IMR-90 (cell line): ENCODE results near the gene KYAT1. TPM values are rescaled to one million over a fixed set of nuclear protein-coding genes. Genes with fewer than 3 reads are reported as not detected.
A peak's percentile ranks its signal among the peaks of the same experiment; 100 is the strongest.

Source experiments
- ATAC-seq: fragments of 200-7000 bp; cut with Tn5 transposase; 2 replicates; pipeline ENCODE4 v1.9.1; 2020; ENCODE audit warnings: low read depth, mild to moderate bottlenecking, moderate library complexity
- BruUV-seq: library from RNA; stranded (reverse); fragments of 400-500 nt; replicated peaks from 2 replicates; lab custom pipeline; 2021; lab: Mats Ljungman, UMichigan
- CTCF ChIA-PET: fragments of 300-600 bp; formaldehyde crosslinking; extraction: SDS; loops from one replicate; lab custom pipeline; 2021; ENCODE audit warnings: antibody characterized with exemption; lab: Yijun Ruan, JAX
- POLR2A ChIA-PET: fragments of 300-600 bp; sonication (Branson Sonifier 250); formaldehyde crosslinking; loops from one replicate; lab custom pipeline; 2022; ENCODE audit warnings: antibody characterized with exemption; ENCODE audit not compliant: unreplicated experiment; lab: Charles Lee
- DNase-seq: peaks from one replicate; pipeline ENCODE4 v3.0.0; 2013
- H2AFZ ChIP-seq: replicated peaks from 2 replicates; pipeline ENCODE3; 2013; ENCODE audit warnings: low read length, mild to moderate bottlenecking; ENCODE audit not compliant: poor library complexity
- H2AK5ac ChIP-seq: 2 replicates; pipeline ENCODE4 v1.6.1; 2013; ENCODE audit warnings: low read depth, low read length, inconsistent platforms
- H2AK9ac ChIP-seq: replicated peaks from 2 replicates; pipeline ENCODE3; 2013; ENCODE audit warnings: mild to moderate bottlenecking, low read depth, low read length, moderate library complexity; ENCODE audit not compliant: poor library complexity
- H2BK120ac ChIP-seq: 2 replicates; pipeline ENCODE4 v1.6.1; 2013; ENCODE audit warnings: low read depth, low read length, inconsistent platforms
- H2BK15ac ChIP-seq: 3 replicates; pipeline ENCODE4 v1.6.1; 2013; ENCODE audit warnings: low read depth, low read length, inconsistent platforms
- H2BK20ac ChIP-seq: 2 replicates; pipeline ENCODE4 v1.6.1; 2013; ENCODE audit warnings: low read depth, mild to moderate bottlenecking, inconsistent platforms, low read length, moderate library complexity
- H2BK5ac ChIP-seq: 2 replicates; pipeline ENCODE4 v1.6.1; 2013; ENCODE audit warnings: mild to moderate bottlenecking, low read depth, low read length, inconsistent platforms; ENCODE audit not compliant: poor library complexity, severe bottlenecking
- H3K14ac ChIP-seq: replicated peaks from 2 replicates; pipeline ENCODE4 v1.6.1; 2013; ENCODE audit warnings: low read depth, low read length, inconsistent platforms
- H3K18ac ChIP-seq: 2 replicates; pipeline ENCODE4 v1.6.1; 2013; ENCODE audit warnings: low read depth, low read length, control low read depth
- H3K23ac ChIP-seq: 2 replicates; pipeline ENCODE4 v1.6.1; 2013; ENCODE audit warnings: low read depth, low read length, inconsistent platforms
- H3K27ac ChIP-seq: 2 replicates; pipeline ENCODE4 v1.5.1; 2013; ENCODE audit warnings: mild to moderate bottlenecking, control low read depth, low read length; ENCODE audit not compliant: insufficient read depth
- H3K27me3 ChIP-seq: 2 replicates; pipeline ENCODE4 v1.6.1; 2013; ENCODE audit warnings: low read length; ENCODE audit not compliant: control insufficient read depth, insufficient read depth
- H3K36me3 ChIP-seq: 2 replicates; pipeline ENCODE4 v1.6.1; 2013; ENCODE audit warnings: low read length, mixed read lengths; ENCODE audit not compliant: control insufficient read depth, insufficient read depth
- H3K4ac ChIP-seq: 2 replicates; pipeline ENCODE4 v1.6.1; 2013; ENCODE audit warnings: low read depth, low read length, inconsistent platforms
- H3K4me1 ChIP-seq: 2 replicates; pipeline ENCODE4 v1.6.1; 2013; ENCODE audit warnings: low read length, mixed read lengths; ENCODE audit not compliant: control insufficient read depth, insufficient read depth
- H3K4me2 ChIP-seq: 2 replicates; pipeline ENCODE4 v1.6.1; 2013; ENCODE audit warnings: low read depth, mild to moderate bottlenecking, control low read depth, low read length, moderate library complexity
- H3K4me3 ChIP-seq: 2 replicates; pipeline ENCODE4 v1.5.1; 2013; ENCODE audit warnings: low read depth, mild to moderate bottlenecking, control low read depth, low read length, moderate library complexity; ENCODE audit not compliant: insufficient read depth
- H3K56ac ChIP-seq: 2 replicates; pipeline ENCODE4 v1.6.1; 2013; ENCODE audit warnings: low read length, inconsistent platforms; ENCODE audit not compliant: insufficient read depth; ENCODE audit errors: extremely low read depth
- H3K79me1 ChIP-seq, 2 experiments: 2 replicates each; pipeline ENCODE4 v1.6.1; 2013; ENCODE audit warnings: low read length in 2 of 2, inconsistent platforms in 1 of 2, low read depth in 1 of 2
- H3K9ac ChIP-seq: 2 replicates; pipeline ENCODE4 v1.6.1; 2013; ENCODE audit warnings: low read depth, low read length, control low read depth
- H3K9me1 ChIP-seq: 2 replicates; pipeline ENCODE4 v1.6.1; 2013; ENCODE audit warnings: low read length, inconsistent platforms; ENCODE audit not compliant: insufficient read depth
- H3K9me3 ChIP-seq: 2 replicates; pipeline ENCODE4 v1.6.1; 2013; ENCODE audit warnings: low read length; ENCODE audit not compliant: control insufficient read depth, insufficient read depth
- H4K20me1 ChIP-seq: 2 replicates; pipeline ENCODE4 v1.6.1; 2013; ENCODE audit warnings: low read length, inconsistent platforms; ENCODE audit not compliant: insufficient read depth
- H4K5ac ChIP-seq: 2 replicates; pipeline ENCODE4 v1.6.1; 2013; ENCODE audit warnings: mild to moderate bottlenecking, low read depth, low read length, control low read depth
- H4K8ac ChIP-seq, 2 experiments: 2 replicates each; pipeline ENCODE4 v1.6.1; 2013; ENCODE audit warnings: low read depth in 2 of 2, low read length in 2 of 2, control low read depth in 1 of 2, inconsistent platforms in 1 of 2
- H4K91ac ChIP-seq: 2 replicates; pipeline ENCODE4 v1.6.1; 2013; ENCODE audit warnings: low read depth, low read length, inconsistent platforms; ENCODE audit not compliant: insufficient read depth
- BHLHE40 ChIP-seq: fragments of 150-350 bp; IDR thresholded peaks from 2 replicates; pipeline ENCODE4 v1.6.1; 2016; ENCODE audit warnings: mild to moderate bottlenecking, low read depth, low read length
- CEBPB ChIP-seq: IDR thresholded peaks from 2 replicates; pipeline ENCODE4 v1.6.1; 2012; ENCODE audit warnings: low read depth, low read length, improper control_type of control experiment
- CHD1 ChIP-seq: IDR thresholded peaks from 2 replicates; pipeline ENCODE4 v1.6.1; 2012; ENCODE audit warnings: low read depth, low read length, improper control_type of control experiment
- FOS ChIP-seq: fragments of 150-350 bp; IDR thresholded peaks from 2 replicates; pipeline ENCODE4 v1.6.1; 2016; ENCODE audit warnings: low read depth, low read length
- MAFK ChIP-seq: IDR thresholded peaks from 2 replicates; pipeline ENCODE4 v1.6.1; 2012; ENCODE audit warnings: low read depth, low read length, improper control_type of control experiment
- MAZ ChIP-seq: IDR thresholded peaks from 2 replicates; pipeline ENCODE4 v1.6.1; 2012; ENCODE audit warnings: low read depth, mild to moderate bottlenecking, low read length, improper control_type of control experiment, moderate library complexity, borderline replicate concordance
- MXI1 ChIP-seq: IDR thresholded peaks from 2 replicates; pipeline ENCODE4 v1.6.1; 2012; ENCODE audit warnings: low read depth, mild to moderate bottlenecking, low read length, moderate library complexity, borderline replicate concordance
- NFE2L2 ChIP-seq: fragments of 150-350 bp; IDR thresholded peaks from 2 replicates; pipeline ENCODE4 v1.6.1; 2016; ENCODE audit warnings: low read depth, mild to moderate bottlenecking, low read length
- POLR2A ChIP-seq: IDR thresholded peaks from 2 replicates; pipeline ENCODE4 v1.6.1; 2012; ENCODE audit warnings: mild to moderate bottlenecking, low read depth, low read length
- RAD21 ChIP-seq: IDR thresholded peaks from 2 replicates; pipeline ENCODE4 v1.6.1; 2012; ENCODE audit warnings: low read length, improper control_type of control experiment
- RCOR1 ChIP-seq: IDR thresholded peaks from 2 replicates; pipeline ENCODE4 v1.6.1; 2012; ENCODE audit warnings: mild to moderate bottlenecking, low read length, improper control_type of control experiment; ENCODE audit not compliant: insufficient replicate concordance
- RFX5 ChIP-seq: IDR thresholded peaks from 2 replicates; pipeline ENCODE4 v1.8.0; 2012; ENCODE audit warnings: low read depth, mild to moderate bottlenecking, low read length, moderate library complexity
- SMC3 ChIP-seq: fragments of 150-350 bp; IDR thresholded peaks from 2 replicates; pipeline ENCODE4 v1.6.1; 2016; ENCODE audit warnings: low read depth, mild to moderate bottlenecking, antibody characterized with exemption, low read length, moderate library complexity
- WGBS, 2 experiments: methylation state at CpG; one replicate each; pipeline versions ENCODE4 v1.1.5 to v1.1.7; 2013; ENCODE audit warnings: missing lambda C conversion rate in 2 of 2; ENCODE audit not compliant: insufficient read length in 1 of 2; ENCODE audit errors: extremely low coverage in 2 of 2; 5-methylcytosine and 5-hydroxymethylcytosine counted together
- dilution Hi-C: fragments of 300-500 bp; cut with HindIII; formaldehyde crosslinking; loops from one replicate; pipeline ENCODE4 v1.14.3; 2018; ENCODE audit warnings: low sequenced_read_pairs; ENCODE audit not compliant: unreplicated experiment
- in situ Hi-C: fragments of 300-500 bp; cut with MboI; formaldehyde crosslinking; loops from 3 replicates; pipeline ENCODE4 v1.14.3; 2019; ENCODE audit warnings: low sequenced_read_pairs, inconsistent platforms, mixed read lengths
- intact Hi-C: fragments of 100-400 bp; cut with micrococcal nuclease; formaldehyde crosslinking; loops from 2 replicates; pipeline ENCODE4 v1.10.0; 2022
- polyA plus RNA-seq, 3 experiments: library from polyadenylated mRNA; depleted of rRNA; stranded (reverse); fragments of >200 nt; gene quantifications; 2 replicates each; pipeline ENCODE4 v1.2.3, GENCODE V29; 2012; ENCODE audit warnings: low replicate concordance in 1 of 3
- total RNA-seq: library from RNA; depleted of rRNA; stranded (reverse); fragments of >200 nt; gene quantifications from 2 replicates; pipeline ENCODE4 v1.2.3, GENCODE V29; 2012
- TF ChIP-seq, protein P1 (sequence below): conservative IDR thresholded peaks from 2 replicates; pipeline ENCODE4 v1.5.1; 2012; ENCODE audit warnings: mild to moderate bottlenecking, low read depth, low read length, improper control_type of control experiment
- TF ChIP-seq, protein P2 (sequence below): fragments of 150-350 bp; IDR thresholded peaks from 2 replicates; pipeline ENCODE4 v1.6.1; 2016; ENCODE audit warnings: low read depth, mild to moderate bottlenecking, low read length, moderate library complexity, borderline replicate concordance
- TF ChIP-seq, protein P3 (sequence below): fragments of 150-350 bp; IDR thresholded peaks from 2 replicates; pipeline ENCODE4 v1.6.1; 2017; ENCODE audit warnings: mild to moderate bottlenecking, antibody characterized with exemption, low read length, low read depth

KYAT1 gene
- total and polyA plus RNA-seq, 2 of the 4 experiments (the other 2 are of a cell fraction), result 6.8 to 9.5 TPM

DNA sequence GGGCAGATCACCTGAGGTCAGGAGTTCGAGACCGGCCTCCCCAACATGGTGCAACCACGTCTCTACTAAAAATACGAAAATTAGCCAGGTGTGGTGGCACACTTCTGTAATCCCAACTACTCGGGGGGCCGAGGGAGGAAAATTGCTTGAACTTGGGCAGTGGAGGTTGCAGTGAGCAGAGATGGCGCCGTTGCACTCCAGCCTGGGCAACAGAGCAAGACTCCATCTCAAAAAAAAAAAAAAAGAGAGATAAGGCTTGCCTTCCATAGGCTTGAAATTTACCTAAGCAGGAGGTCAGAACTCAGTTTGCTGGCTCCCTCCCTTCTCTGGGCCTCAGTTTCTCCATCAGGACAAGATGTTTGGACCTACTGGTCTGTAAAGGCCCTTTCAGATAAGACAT, 53.5 kb downstream of the KYAT1 start:
- H3K23ac ChIP-seq, result no peak overlapping the region
- no peak overlapping the region for H2AFZ ChIP-seq
- in situ Hi-C loops (no loop called here), dilution Hi-C loops (no loop called here), intact Hi-C loops (no loop called here)
- no TSS peak for BruUV-seq
- no peak overlapping the region for H2BK15ac ChIP-seq
- no peak overlapping the region for H3K27ac ChIP-seq
- no peak overlapping the region for H2BK120ac ChIP-seq
- no peak overlapping the region for H3K4me3 ChIP-seq
- H2AK5ac ChIP-seq, result no peak overlapping the region
- CTCF ChIA-PET, result interaction anchor here (0.8 to 3.2 kb wide), 2 partner anchors 10 to 100 kb away, joined by 3 to 11 read pairs; partner anchors contain the start of gene ENDOG
- TF ChIP-seq RCOR1, result no peak
- no peak for TF ChIP-seq CHD1
- no peak for TF ChIP-seq MAFK
- no peak for TF ChIP-seq RFX5
- TF ChIP-seq, protein P1, sequence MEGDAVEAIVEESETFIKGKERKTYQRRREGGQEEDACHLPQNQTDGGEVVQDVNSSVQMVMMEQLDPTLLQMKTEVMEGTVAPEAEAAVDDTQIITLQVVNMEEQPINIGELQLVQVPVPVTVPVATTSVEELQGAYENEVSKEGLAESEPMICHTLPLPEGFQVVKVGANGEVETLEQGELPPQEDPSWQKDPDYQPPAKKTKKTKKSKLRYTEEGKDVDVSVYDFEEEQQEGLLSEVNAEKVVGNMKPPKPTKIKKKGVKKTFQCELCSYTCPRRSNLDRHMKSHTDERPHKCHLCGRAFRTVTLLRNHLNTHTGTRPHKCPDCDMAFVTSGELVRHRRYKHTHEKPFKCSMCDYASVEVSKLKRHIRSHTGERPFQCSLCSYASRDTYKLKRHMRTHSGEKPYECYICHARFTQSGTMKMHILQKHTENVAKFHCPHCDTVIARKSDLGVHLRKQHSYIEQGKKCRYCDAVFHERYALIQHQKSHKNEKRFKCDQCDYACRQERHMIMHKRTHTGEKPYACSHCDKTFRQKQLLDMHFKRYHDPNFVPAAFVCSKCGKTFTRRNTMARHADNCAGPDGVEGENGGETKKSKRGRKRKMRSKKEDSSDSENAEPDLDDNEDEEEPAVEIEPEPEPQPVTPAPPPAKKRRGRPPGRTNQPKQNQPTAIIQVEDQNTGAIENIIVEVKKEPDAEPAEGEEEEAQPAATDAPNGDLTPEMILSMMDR, result no peak
- TF ChIP-seq SMC3, result no peak
- no peak for TF ChIP-seq RAD21
- no peak for TF ChIP-seq MXI1
- no peak for TF ChIP-seq POLR2A
- no peak for TF ChIP-seq BHLHE40
- TF ChIP-seq CEBPB, result no peak
- TF ChIP-seq, protein P2, sequence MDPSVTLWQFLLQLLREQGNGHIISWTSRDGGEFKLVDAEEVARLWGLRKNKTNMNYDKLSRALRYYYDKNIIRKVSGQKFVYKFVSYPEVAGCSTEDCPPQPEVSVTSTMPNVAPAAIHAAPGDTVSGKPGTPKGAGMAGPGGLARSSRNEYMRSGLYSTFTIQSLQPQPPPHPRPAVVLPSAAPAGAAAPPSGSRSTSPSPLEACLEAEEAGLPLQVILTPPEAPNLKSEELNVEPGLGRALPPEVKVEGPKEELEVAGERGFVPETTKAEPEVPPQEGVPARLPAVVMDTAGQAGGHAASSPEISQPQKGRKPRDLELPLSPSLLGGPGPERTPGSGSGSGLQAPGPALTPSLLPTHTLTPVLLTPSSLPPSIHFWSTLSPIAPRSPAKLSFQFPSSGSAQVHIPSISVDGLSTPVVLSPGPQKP, result no peak
- TF ChIP-seq MAZ, result no peak
- TF ChIP-seq FOS, result no peak
- no peak for TF ChIP-seq NFE2L2
- TF ChIP-seq, protein P3, sequence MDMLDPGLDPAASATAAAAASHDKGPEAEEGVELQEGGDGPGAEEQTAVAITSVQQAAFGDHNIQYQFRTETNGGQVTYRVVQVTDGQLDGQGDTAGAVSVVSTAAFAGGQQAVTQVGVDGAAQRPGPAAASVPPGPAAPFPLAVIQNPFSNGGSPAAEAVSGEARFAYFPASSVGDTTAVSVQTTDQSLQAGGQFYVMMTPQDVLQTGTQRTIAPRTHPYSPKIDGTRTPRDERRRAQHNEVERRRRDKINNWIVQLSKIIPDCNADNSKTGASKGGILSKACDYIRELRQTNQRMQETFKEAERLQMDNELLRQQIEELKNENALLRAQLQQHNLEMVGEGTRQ, result no peak
- no CpG with 5 or more reads among the region's 8 CpGs for WGBS, 2 experiments
- H3K36me3 ChIP-seq, result peaks cover 35% of the 10 kb centered on the region
- H3K4me2 ChIP-seq, result peak overlapping the region; percentile 96; the same call in 1 of the 2 replicates
- H4K8ac ChIP-seq, result no peak overlapping the region
- no peaks in the 10 kb centered on the region; the same call in 1 of the 2 replicates for H3K9me1 ChIP-seq
- H3K4ac ChIP-seq, result no peak overlapping the region; the same call in 1 of the 2 replicates
- no peak overlapping the region for H2BK20ac ChIP-seq
- H3K27me3 ChIP-seq, result no peaks in the 10 kb centered on the region
- peaks cover 5% of the 10 kb centered on the region; the same call in 1 of the 2 replicates for H3K4me1 ChIP-seq
- H3K56ac ChIP-seq, result no peak overlapping the region
- no peaks in the 10 kb centered on the region for H3K9me3 ChIP-seq
- peaks cover 3% of the 10 kb centered on the region; the same call in 1 of the 2 replicates for H4K20me1 ChIP-seq
- no peak overlapping the region for H4K5ac ChIP-seq
- peak overlapping the region; percentile 95 for H2AK9ac ChIP-seq
- no peak for ATAC-seq
- no peak overlapping the region for H3K14ac ChIP-seq
- H2BK5ac ChIP-seq, result no peak overlapping the region
- DNase-seq, result no peak
- peaks cover 23% of the 10 kb centered on the region in 2 experiments for H3K79me1 ChIP-seq
- no peak overlapping the region for H3K18ac ChIP-seq
- H4K91ac ChIP-seq, result no peak overlapping the region
- H3K9ac ChIP-seq, result no peak overlapping the region
- POLR2A ChIA-PET, result no interaction called here
